ENCODE measurements around the gene KCNQ1. TPM values are rescaled to one million over a fixed set of nuclear protein-coding genes. Genes with fewer than 3 reads are reported as not detected.

The KCNQ1 gene
- total and polyA plus RNA-seq, 2 experiments from 2014 or later: 0.45 to 0.87 TPM

DNA sequence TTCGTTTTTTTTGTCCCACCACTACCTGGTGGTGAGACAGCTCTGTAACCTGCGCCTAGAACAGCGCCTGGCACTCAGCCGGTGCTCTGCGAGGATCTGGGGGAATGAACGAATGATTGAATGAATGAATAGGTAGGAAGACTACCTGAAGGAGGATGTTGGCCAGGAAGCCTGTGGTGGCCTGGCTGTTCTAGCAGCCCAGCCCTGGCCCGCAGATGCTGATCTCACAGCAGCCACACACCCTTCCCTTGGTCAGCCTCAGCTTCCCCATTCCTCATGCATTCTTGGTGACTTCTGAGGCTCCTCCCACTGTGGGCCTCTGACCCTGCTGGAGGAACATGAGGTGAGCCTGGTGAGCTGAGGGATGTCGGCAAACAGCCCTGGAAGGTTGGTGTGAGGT is 4.2 kb upstream of the KCNQ1 start:
- no peaks in the 10 kb centered on the region for H4K20me1 ChIP-seq (replicated peaks; ENCODE audit: insufficient read depth)
- peaks cover 37% of the 10 kb centered on the region for H3K27me3 ChIP-seq (ENCODE audit: insufficient read depth)
- no peak for ATAC-seq
- no peaks in the 10 kb centered on the region for H3K36me3 ChIP-seq (ENCODE audit: insufficient read depth)
- H3K4me2 ChIP-seq: no peak overlapping the region
- no peaks in the 10 kb centered on the region for H3K36me3 Mint-ChIP-seq (ENCODE audit: low read depth)
- H3K4me3 Mint-ChIP-seq: no peak overlapping the region
- no peak overlapping the region for H2AFZ ChIP-seq
- no peaks in the 10 kb centered on the region; the same call in 1 of the 2 replicates for H3K4me1 ChIP-seq (ENCODE audit: insufficient read depth)
- H3K4me3 ChIP-seq: no peak overlapping the region
- H3K4me1 Mint-ChIP-seq: no peaks in the 10 kb centered on the region; the same call in 2 of the 3 replicates
- H3K9me2 ChIP-seq (ENCODE audit: insufficient read depth): no peaks in the 10 kb centered on the region
- TF ChIP-seq CREB1 (CRISPR knock-in tag; IDR thresholded peaks at IDR 0.05; ENCODE audit: low read depth) (no peak), JUNB (IDR thresholded peaks at IDR 0.05; ENCODE audit: unreplicated experiment) (no peak), ZNF331 (CRISPR knock-in tag; IDR thresholded peaks at IDR 0.05; ENCODE audit: low read depth) (no peak), EZH2 (IDR thresholded peaks at IDR 0.05; ENCODE audit: low read depth, unreplicated experiment) (no peak)
- TF ChIP-seq, protein P1, sequence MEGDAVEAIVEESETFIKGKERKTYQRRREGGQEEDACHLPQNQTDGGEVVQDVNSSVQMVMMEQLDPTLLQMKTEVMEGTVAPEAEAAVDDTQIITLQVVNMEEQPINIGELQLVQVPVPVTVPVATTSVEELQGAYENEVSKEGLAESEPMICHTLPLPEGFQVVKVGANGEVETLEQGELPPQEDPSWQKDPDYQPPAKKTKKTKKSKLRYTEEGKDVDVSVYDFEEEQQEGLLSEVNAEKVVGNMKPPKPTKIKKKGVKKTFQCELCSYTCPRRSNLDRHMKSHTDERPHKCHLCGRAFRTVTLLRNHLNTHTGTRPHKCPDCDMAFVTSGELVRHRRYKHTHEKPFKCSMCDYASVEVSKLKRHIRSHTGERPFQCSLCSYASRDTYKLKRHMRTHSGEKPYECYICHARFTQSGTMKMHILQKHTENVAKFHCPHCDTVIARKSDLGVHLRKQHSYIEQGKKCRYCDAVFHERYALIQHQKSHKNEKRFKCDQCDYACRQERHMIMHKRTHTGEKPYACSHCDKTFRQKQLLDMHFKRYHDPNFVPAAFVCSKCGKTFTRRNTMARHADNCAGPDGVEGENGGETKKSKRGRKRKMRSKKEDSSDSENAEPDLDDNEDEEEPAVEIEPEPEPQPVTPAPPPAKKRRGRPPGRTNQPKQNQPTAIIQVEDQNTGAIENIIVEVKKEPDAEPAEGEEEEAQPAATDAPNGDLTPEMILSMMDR (conservative IDR thresholded peaks at IDR 0.05; ENCODE audit: low read depth in 2 of 2): no peak
- H3F3A ChIP-seq (replicated peaks; ENCODE audit: low read depth): no peaks in the 10 kb centered on the region
- peaks cover 43% of the 10 kb centered on the region for H3K27me3 Mint-ChIP-seq (ENCODE audit: insufficient read depth, low read depth, poor library complexity)
- H3K27ac Mint-ChIP-seq: no peak overlapping the region
- H3K79me2 ChIP-seq (replicated peaks; ENCODE audit: insufficient read depth): no peaks in the 10 kb centered on the region
- DNase-seq (ENCODE audit: low spot score): no peak
- no peaks in the 10 kb centered on the region for H3K9me3 Mint-ChIP-seq
- H3K27ac ChIP-seq (ENCODE audit: low read depth): no peak overlapping the region

DNA sequence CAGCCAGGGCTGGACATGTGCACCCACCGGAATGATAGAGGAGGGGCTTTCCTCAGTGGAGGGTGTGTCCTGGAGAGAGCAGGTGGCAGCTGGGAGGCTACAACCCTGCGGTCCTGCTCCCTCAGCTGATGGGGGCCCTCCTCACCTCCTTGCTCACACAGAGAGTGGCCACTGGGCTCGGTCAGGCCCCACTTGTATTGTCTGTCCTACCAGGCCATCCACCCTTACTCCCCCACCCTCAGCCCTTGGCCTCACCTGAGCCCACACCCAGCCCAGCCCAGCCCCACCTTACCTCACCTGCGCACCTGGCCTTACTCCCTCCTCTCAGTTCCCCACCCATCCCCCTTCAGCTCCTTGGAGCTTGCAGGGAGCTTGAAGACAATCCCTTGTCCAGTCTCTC is 3.6 kb upstream of the KCNQ1 start:
- no peaks in the 10 kb centered on the region for H3K9me3 Mint-ChIP-seq
- H3K4me2 ChIP-seq: no peak overlapping the region
- no peaks in the 10 kb centered on the region; the same call in 1 of the 2 replicates for H3K4me1 ChIP-seq (ENCODE audit: insufficient read depth)
- no peak overlapping the region for H3K4me3 Mint-ChIP-seq
- DNase-seq (ENCODE audit: low spot score) (no peak), ATAC-seq (no peak)
- H3K4me1 Mint-ChIP-seq: no peaks in the 10 kb centered on the region; the same call in 2 of the 3 replicates
- no peaks in the 10 kb centered on the region for H3K79me2 ChIP-seq (replicated peaks; ENCODE audit: insufficient read depth)
- no peaks in the 10 kb centered on the region for H3K9me2 ChIP-seq (ENCODE audit: insufficient read depth)
- no peak overlapping the region for H2AFZ ChIP-seq
- no peak overlapping the region for H3K27ac ChIP-seq (ENCODE audit: low read depth)
- H3K27me3 ChIP-seq (ENCODE audit: insufficient read depth): peaks cover 42% of the 10 kb centered on the region
- H3K36me3 Mint-ChIP-seq (ENCODE audit: low read depth): no peaks in the 10 kb centered on the region
- H4K20me1 ChIP-seq (replicated peaks; ENCODE audit: insufficient read depth): no peaks in the 10 kb centered on the region
- no peak overlapping the region for H3K4me3 ChIP-seq
- H3F3A ChIP-seq (replicated peaks; ENCODE audit: low read depth): no peaks in the 10 kb centered on the region
- H3K36me3 ChIP-seq (ENCODE audit: insufficient read depth): no peaks in the 10 kb centered on the region
- no peak overlapping the region for H3K27ac Mint-ChIP-seq
- peaks cover 49% of the 10 kb centered on the region for H3K27me3 Mint-ChIP-seq (ENCODE audit: insufficient read depth, low read depth, poor library complexity)
- TF ChIP-seq EZH2phosphoT487 (IDR thresholded peaks at IDR 0.05; ENCODE audit: unreplicated experiment) (no peak), JUNB (IDR thresholded peaks at IDR 0.05; ENCODE audit: unreplicated experiment) (no peak), NANOG (IDR thresholded peaks at IDR 0.05; ENCODE audit: borderline replicate concordance) (no peak), CREB1 (CRISPR knock-in tag; IDR thresholded peaks at IDR 0.05; ENCODE audit: low read depth) (no peak)
- TF ChIP-seq, protein P2, sequence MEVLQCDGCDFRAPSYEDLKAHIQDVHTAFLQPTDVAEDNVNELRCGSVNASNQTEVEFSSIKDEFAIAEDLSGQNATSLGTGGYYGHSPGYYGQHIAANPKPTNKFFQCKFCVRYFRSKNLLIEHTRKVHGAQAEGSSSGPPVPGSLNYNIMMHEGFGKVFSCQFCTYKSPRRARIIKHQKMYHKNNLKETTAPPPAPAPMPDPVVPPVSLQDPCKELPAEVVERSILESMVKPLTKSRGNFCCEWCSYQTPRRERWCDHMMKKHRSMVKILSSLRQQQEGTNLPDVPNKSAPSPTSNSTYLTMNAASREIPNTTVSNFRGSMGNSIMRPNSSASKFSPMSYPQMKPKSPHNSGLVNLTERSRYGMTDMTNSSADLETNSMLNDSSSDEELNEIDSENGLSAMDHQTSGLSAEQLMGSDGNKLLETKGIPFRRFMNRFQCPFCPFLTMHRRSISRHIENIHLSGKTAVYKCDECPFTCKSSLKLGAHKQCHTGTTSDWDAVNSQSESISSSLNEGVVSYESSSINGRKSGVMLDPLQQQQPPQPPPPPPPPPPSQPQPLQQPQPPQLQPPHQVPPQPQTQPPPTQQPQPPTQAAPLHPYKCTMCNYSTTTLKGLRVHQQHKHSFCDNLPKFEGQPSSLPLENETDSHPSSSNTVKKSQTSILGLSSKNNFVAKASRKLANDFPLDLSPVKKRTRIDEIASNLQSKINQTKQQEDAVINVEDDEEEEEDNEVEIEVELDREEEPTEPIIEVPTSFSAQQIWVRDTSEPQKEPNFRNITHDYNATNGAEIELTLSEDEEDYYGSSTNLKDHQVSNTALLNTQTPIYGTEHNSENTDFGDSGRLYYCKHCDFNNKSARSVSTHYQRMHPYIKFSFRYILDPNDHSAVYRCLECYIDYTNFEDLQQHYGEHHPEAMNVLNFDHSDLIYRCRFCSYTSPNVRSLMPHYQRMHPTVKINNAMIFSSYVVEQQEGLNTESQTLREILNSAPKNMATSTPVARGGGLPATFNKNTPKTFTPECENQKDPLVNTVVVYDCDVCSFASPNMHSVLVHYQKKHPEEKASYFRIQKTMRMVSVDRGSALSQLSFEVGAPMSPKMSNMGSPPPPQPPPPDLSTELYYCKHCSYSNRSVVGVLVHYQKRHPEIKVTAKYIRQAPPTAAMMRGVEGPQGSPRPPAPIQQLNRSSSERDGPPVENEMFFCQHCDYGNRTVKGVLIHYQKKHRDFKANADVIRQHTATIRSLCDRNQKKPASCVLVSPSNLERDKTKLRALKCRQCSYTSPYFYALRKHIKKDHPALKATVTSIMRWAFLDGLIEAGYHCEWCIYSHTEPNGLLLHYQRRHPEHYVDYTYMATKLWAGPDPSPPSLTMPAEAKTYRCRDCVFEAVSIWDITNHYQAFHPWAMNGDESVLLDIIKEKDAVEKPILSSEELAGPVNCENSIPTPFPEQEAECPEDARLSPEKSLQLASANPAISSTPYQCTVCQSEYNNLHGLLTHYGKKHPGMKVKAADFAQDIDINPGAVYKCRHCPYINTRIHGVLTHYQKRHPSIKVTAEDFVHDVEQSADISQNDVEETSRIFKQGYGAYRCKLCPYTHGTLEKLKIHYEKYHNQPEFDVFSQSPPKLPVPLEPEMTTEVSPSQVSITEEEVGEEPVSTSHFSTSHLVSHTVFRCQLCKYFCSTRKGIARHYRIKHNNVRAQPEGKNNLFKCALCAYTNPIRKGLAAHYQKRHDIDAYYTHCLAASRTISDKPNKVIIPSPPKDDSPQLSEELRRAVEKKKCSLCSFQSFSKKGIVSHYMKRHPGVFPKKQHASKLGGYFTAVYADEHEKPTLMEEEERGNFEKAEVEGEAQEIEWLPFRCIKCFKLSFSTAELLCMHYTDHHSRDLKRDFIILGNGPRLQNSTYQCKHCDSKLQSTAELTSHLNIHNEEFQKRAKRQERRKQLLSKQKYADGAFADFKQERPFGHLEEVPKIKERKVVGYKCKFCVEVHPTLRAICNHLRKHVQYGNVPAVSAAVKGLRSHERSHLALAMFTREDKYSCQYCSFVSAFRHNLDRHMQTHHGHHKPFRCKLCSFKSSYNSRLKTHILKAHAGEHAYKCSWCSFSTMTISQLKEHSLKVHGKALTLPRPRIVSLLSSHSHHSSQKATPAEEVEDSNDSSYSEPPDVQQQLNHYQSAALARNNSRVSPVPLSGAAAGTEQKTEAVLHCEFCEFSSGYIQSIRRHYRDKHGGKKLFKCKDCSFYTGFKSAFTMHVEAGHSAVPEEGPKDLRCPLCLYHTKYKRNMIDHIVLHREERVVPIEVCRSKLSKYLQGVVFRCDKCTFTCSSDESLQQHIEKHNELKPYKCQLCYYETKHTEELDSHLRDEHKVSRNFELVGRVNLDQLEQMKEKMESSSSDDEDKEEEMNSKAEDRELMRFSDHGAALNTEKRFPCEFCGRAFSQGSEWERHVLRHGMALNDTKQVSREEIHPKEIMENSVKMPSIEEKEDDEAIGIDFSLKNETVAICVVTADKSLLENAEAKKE (CRISPR knock-in tag; IDR thresholded peaks at IDR 0.05): no peak
- TF ChIP-seq, protein P1 (conservative IDR thresholded peaks at IDR 0.05; ENCODE audit: low read depth in 2 of 2): no peak

Measured in GM23338 (cell line).